ENCODE results near the gene SULT1A2. TPM values are rescaled to one million over a fixed set of nuclear protein-coding genes. Genes with fewer than 3 reads are reported as not detected.
A peak's percentile ranks its signal among the peaks of the same experiment; 100 is the strongest.

Gene SULT1A2
- total and polyA plus RNA-seq, 2 of the 13 experiments (the other 11 are each of a cell fraction or from before 2014, with no cell fraction given), result 33.0 to 34.2 TPM

- TF ChIP-seq NR3C1 (CRISPR knock-in tag; IDR thresholded peaks at IDR 0.05) (no peak), ZNF776 (CRISPR knock-in tag; IDR thresholded peaks at IDR 0.05) (no peak), ZC3H13 (CRISPR knock-in tag; IDR thresholded peaks at IDR 0.05) (peak; percentile 83), RBM22 (optimal IDR thresholded peaks at IDR 0.05; ENCODE audit: low read length) (no peak), HDAC2 (CRISPR knock-in tag; IDR thresholded peaks at IDR 0.05) (peak; percentile 65), GFI1 (CRISPR knock-in tag; IDR thresholded peaks at IDR 0.05; ENCODE audit: borderline replicate concordance) (peak; percentile 63; the same call in 1 of the 2 replicates), ZNF772 (CRISPR knock-in tag; IDR thresholded peaks at IDR 0.05) (no peak; the same call in 1 of the 2 replicates), ZNF703 (CRISPR knock-in tag; IDR thresholded peaks at IDR 0.05; ENCODE audit: borderline replicate concordance) (no peak), ZNF34 (CRISPR knock-in tag; IDR thresholded peaks at IDR 0.05; ENCODE audit: borderline replicate concordance) (no peak), ZNF850 (CRISPR knock-in tag; conservative IDR thresholded peaks at IDR 0.05) (0 out of 2 replicates have a peak, but pooled peaks have one; percentile 56), ZNF709 (CRISPR knock-in tag; IDR thresholded peaks at IDR 0.05) (no peak; the same call in 1 of the 2 replicates), SOX5 (CRISPR knock-in tag; IDR thresholded peaks at IDR 0.05; ENCODE audit: borderline replicate concordance) (peak; percentile 55; the same call in 1 of the 2 replicates), RARG (CRISPR knock-in tag; IDR thresholded peaks at IDR 0.05; ENCODE audit: low read depth) (no peak), E2F5 (CRISPR knock-in tag; conservative IDR thresholded peaks at IDR 0.05) (0 out of 2 replicates have a peak, but pooled peaks have one; percentile 30), ZNF616 (CRISPR knock-in tag; IDR thresholded peaks at IDR 0.05; ENCODE audit: low read depth) (peak; percentile 48; the same call in 1 of the 2 replicates), TARDBP (CRISPR knock-in tag; IDR thresholded peaks at IDR 0.05) (no peak), TCF12 (IDR thresholded peaks at IDR 0.05) (no peak), TCF12 (CRISPR knock-in tag; IDR thresholded peaks at IDR 0.05) (no peak), NR2F1 (CRISPR knock-in tag; IDR thresholded peaks at IDR 0.05) (peak in 1 of 2 experiments; percentile 34; a peak in 2 of 4 replicates), TP53 (CRISPR knock-in tag; conservative IDR thresholded peaks at IDR 0.05) (no peak), NFKBIZ (CRISPR knock-in tag; IDR thresholded peaks at IDR 0.05) (peak; percentile 82), FOXA3 (CRISPR knock-in tag; IDR thresholded peaks at IDR 0.05) (peak; percentile 40)
- TF ChIP-seq, protein P1, sequence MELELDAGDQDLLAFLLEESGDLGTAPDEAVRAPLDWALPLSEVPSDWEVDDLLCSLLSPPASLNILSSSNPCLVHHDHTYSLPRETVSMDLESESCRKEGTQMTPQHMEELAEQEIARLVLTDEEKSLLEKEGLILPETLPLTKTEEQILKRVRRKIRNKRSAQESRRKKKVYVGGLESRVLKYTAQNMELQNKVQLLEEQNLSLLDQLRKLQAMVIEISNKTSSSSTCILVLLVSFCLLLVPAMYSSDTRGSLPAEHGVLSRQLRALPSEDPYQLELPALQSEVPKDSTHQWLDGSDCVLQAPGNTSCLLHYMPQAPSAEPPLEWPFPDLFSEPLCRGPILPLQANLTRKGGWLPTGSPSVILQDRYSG (CRISPR knock-in tag; IDR thresholded peaks at IDR 0.05), result no peak
- TF ChIP-seq, protein P2, sequence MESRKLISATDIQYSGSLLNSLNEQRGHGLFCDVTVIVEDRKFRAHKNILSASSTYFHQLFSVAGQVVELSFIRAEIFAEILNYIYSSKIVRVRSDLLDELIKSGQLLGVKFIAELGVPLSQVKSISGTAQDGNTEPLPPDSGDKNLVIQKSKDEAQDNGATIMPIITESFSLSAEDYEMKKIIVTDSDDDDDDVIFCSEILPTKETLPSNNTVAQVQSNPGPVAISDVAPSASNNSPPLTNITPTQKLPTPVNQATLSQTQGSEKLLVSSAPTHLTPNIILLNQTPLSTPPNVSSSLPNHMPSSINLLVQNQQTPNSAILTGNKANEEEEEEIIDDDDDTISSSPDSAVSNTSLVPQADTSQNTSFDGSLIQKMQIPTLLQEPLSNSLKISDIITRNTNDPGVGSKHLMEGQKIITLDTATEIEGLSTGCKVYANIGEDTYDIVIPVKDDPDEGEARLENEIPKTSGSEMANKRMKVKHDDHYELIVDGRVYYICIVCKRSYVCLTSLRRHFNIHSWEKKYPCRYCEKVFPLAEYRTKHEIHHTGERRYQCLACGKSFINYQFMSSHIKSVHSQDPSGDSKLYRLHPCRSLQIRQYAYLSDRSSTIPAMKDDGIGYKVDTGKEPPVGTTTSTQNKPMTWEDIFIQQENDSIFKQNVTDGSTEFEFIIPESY (CRISPR knock-in tag; IDR thresholded peaks at IDR 0.05), result no peak
- TF ChIP-seq, protein P3, sequence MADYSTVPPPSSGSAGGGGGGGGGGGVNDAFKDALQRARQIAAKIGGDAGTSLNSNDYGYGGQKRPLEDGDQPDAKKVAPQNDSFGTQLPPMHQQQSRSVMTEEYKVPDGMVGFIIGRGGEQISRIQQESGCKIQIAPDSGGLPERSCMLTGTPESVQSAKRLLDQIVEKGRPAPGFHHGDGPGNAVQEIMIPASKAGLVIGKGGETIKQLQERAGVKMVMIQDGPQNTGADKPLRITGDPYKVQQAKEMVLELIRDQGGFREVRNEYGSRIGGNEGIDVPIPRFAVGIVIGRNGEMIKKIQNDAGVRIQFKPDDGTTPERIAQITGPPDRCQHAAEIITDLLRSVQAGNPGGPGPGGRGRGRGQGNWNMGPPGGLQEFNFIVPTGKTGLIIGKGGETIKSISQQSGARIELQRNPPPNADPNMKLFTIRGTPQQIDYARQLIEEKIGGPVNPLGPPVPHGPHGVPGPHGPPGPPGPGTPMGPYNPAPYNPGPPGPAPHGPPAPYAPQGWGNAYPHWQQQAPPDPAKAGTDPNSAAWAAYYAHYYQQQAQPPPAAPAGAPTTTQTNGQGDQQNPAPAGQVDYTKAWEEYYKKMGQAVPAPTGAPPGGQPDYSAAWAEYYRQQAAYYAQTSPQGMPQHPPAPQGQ (CRISPR knock-in tag; IDR thresholded peaks at IDR 0.05; ENCODE audit: borderline replicate concordance), result no peak
Observed at GRCh38 chr16:28609631-28610594, 13.1 kb upstream of the SULT1A2 start, which contains the start of gene SULT1A1 (continued).
